Measurements from ENCODE around the gene S100A7A. TPM values are rescaled to one million over a fixed set of nuclear protein-coding genes. Genes with fewer than 3 reads are reported as not detected.

Gene S100A7A
- total RNA-seq (2014; rRNA removed; shearing (Covaris generic)) = not detected in 2 replicates

DNA sequence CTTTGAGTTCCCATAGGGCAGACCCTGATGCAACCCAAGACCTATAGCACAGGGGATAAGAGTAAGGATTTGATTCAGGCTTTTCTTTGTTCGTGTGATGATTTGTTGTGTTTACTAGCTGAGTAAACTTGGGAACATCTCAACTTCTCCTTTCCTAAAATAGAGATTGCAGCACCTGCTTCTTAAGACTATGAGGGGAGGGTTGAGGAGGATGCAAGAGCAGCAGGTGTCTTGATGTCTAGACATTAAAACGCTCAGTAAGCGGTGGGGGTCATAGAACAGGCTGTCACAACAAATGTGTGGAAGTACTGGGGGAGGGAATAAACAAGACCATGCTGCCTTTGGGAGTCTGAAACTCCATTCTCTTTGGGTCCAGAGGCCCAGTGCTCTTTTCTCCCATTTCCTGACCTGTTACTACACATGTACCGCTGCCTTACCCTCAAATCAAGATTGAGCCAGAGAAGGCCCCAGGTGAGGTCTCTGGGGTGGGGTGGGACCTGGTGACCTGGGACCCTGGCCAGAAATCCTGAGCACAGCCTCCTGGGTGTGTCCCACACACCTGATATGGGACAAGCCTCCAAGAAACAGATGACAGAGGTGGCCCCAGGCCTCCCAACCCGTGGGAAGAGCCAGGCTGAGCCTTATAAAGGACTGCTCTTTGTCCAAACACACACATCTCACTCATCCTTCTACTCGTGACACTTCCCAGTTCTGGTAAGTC lies at the start of gene S100A7A:
Gene S100A7A (plus strand): TSS at position 671 of the 721 bp plus-strand sequence. CDS start 1,563 bp downstream, outside the sequence.
- no peak for DNase-seq (ENCODE audit: low read depth)

DNA sequence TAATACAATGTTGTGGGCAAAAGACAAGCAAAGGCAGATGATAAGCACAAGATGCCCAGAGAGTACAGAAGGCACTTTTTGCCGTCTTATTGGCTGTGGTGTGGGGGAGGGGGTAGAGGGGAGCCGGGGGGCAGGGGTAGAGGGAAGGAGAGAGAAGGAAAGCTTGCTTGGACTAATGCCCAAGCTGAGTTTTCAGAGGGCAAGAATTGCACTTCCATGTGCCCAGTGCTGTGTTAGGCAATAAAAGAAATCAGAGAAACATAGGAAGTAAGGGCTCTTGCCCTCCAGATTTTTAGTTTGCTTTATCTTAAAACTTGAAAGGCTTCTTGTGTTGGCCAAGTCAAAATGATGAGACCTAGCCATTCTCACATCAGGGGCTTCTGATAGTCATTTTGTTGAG lies 49.2 kb upstream of the S100A7A start:
- DNase-seq (ENCODE audit: low read depth) = no peak

DNA sequence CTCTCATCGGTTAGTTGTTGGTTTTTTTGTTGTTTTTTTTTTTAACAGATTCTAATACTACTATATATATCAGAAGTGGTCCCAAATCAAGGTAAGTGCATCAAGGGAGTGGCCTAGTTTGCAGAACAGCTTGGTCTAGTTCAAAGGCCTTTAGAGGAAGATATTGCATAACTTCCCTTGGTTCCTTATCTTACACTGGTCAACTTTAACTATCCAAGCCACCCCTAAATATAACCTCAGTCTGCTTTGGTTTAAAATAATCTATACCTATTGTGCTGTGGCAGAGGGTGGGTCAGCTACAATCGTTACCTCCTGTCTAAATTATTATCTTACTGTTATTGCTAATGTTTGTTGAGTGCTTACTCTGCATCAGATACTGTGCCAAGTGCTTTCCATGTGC lies 47.8 kb upstream of the S100A7A start:
- no peak for DNase-seq (ENCODE audit: low read depth)

DNA sequence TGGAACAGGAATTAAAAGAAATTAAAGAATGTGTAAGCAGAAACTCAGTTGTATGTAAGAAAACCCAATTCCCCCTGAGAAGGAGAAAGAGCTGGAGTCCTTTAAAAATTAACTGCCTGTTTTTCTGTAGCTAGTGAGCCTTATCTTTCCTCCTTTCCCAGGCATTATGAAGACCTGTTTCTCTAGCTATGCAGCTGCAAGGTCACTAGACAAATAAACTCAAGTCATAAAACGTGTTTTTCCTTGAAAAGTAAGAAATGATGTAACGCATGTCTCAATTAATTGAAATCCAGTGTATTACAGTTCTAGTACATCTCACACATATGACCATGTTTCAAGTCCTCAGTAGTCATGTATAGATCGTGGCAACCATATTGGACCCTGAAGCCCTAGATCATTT lies 46.2 kb upstream of the S100A7A start:
- DNase-seq (ENCODE audit: low read depth) = no peak

DNA sequence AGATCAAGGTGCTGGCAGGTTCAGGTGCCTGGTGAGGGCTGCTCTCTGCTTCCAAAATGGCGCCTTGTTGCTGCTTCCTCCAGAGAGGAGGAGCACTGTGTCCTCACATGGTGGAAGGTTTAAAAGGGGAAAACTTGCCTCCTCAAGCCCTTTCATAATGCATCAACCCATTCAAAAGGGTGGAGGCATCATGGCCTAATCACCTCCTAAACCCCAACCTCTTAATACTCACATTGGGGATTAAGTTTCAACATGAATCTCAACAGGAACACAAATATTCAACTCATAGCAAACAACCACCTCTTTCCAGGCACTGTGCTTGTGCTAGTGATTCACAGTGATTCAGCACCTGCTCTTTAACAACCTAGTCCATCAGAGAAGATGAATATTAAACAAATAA lies 45.1 kb upstream of the S100A7A start:
- DNase-seq (ENCODE audit: low read depth) = no peak

DNA sequence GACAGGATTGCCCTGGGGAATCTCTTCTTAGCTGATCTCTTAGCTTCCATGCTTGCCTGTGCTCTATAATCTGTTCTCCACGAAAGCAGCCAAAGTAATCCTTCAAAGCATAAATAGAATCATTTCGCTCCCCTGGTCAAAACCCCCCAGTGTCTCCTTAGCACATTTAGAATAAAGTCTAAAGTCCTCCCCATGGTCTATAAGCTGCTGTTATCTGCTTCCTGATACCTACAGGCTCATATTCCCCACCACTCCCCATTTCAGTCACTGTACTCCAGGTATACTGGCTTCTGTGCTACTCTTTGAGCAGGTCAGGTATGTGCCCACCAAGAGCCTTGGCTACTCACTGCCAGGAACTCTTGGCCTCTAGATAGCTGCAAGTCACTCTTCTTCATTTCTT lies 43.7 kb upstream of the S100A7A start:
- no peak for DNase-seq (ENCODE audit: low read depth)

DNA sequence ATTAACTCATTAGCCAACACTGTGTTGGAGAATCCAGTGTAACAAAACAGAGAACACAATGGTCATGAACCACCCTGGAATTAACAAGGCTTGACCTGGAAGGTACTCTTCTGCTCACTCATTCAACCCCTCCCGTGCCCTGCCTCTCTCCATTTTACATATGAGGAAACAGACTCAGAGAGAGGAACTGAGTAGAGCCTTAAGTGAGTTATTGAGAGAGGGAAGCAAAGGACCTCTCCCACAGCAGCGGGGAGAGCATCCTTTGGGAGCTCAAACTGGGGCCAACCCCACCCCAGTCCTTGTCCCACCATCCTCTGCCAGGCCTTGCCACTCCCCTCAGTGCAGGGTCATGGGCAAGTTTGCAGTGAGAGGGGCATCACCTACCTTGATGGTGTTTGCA lies 42.2 kb upstream of the S100A7A start:
- DNase-seq (ENCODE audit: low read depth) = no peak

DNA sequence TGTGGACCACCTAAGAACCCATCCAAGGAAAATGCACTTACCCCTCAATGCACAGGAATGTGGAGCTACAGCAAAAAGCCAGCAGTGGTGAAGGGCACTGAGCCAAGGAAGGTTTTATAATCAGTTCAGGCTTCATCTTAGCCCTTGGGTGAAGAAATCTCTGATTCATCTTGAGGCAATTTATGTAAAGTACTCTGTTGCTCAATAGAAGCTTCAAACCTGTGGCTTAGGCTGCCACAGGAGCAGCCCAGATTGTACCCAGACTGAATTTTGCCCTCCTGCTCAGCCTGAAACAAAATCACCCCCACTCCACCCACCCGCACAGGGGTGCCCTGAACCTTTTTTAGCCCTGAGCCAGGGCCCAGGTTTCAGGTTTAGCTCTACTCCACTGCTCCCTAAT lies 40.8 kb upstream of the S100A7A start, which contains the start of gene S100A12:
Gene S100A12 (minus strand): TSS at position 111 of the 400 bp plus-strand sequence. CDS start 1,029 bp downstream, outside the sequence.
- DNase-seq (ENCODE audit: low read depth) = peak; percentile 83

DNA sequence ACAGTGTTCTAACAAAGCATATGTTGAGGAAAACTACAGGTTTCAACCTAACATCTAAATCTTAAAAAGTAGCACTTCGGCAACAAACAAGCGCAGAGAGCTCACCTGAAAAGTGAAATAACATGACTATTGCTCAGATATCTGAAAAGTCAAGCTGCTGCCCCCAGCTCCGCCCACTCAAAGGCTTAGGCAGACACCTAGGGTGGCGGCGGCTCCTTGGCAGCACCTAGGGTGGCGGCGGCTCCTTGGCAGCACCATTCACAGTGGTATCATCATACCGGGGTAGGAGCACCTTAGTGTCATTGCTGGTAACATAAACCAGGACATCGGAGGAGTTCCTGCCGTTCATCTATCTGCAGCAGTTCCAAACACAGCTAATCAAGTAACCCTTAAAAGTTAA lies 36.7 kb upstream of the S100A7A start:
- DNase-seq (ENCODE audit: low read depth) = no peak

DNA sequence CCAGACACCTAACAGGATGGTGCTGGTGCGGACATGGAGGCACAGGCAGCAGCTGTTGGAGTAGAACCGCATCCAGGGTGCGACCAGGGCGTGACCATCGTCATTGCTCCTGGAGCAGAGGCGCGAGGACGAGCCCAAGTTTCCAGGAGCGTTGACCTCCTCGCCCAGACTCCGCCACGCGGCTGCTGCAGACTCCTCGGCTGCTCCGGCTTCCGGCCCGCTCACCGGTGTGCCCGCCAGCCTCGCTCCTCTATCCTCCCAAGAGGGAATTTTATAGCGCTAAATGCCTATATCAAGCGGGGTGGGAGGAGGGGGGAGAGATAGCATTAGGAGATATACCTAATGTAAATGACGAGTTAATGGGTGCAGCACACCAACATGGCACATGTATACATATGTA lies 35.6 kb upstream of the S100A7A start:
- DNase-seq (ENCODE audit: low read depth) = no peak

DNA sequence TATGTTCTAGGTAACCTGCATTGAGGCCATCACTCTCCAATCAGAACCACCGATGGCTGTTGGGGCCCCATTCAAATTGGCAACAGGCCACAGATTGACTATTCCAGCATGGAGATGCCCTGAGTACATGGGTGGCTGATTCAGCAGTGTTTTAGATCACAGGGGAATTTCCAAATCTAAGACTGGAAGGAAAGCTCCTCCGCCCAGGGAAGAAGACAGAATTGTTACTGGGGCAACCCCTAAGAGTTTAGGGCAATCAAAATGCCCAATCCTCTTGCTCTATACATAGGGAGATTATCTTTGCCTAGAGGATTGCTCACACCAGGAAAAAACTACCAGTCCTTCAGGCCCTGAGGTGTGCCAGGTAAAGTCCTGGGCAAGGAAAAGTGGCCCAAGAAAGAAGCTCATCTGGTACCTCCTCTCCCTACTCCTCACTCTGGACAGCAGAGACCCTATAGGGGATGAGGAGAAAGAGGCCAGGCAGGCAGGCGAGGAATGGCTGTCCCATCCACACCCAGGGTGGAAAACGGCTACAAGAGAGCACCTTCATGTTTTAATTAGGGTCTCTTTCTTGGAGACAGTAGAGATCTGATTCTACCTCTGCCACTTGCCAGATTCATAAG lies 31.3 kb upstream of the S100A7A start:
- DNase-seq (ENCODE audit: low read depth) = no peak

DNA sequence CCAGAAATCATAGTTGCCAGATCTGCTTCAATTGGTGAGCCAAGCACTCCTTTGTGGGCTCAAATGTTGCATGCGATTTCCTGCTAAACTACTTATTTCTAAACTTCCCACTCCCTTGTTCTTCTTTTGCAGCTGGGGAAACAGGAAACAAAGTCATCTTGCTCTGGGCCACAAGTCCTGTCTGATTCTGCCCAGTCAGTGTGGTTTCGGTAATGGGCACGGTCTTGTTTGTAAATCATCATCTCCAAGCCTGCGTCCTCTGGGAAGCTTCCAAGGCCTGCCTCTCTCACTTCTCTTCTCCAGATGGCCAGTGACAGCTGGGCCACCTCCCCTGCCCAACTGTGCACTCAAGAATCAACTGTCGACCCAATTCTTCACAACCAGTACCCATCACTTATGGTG lies 29.8 kb upstream of the S100A7A start:
- peak; percentile 75 for DNase-seq (ENCODE audit: low read depth)

DNA sequence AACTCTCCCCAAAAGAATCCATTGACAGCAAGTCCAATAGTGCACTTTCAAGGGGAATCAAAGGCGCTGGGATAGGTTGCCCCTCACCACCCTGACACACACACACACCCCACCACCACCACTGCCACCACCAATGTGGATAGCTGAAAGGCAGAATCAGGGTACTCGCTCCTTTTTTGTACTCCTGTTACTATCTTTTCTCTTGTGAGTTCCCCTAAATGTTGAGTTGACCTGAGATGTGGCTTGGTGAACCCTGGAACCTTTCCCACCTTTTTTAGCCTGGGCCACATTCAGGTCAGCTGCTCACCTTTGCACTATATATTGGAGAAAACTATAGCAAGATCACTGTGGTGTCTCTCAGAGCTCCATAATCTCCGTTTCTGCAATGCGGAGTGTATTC lies 29.3 kb upstream of the S100A7A start:
- DNase-seq (ENCODE audit: low read depth) = no peak

DNA sequence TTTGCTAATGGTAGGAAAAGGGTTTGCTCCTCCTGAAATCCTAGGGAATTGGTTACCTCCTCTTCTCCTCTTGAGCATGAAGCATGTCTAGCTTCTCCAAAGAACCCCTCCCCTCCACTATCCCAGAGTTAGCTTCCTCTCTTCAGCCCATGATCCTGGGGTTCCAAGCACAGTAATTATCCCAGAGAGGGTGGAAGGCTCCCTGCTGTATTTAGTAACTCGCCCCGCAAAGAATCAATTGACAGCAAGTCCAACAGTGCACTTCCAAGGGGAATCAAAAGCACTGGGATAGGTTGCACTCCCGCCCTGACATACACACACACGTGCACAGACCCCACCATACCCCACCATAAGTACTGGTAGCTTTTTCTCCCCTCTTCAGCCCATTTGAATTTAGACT lies 28.5 kb upstream of the S100A7A start:
- no peak for DNase-seq (ENCODE audit: low read depth)

DNA sequence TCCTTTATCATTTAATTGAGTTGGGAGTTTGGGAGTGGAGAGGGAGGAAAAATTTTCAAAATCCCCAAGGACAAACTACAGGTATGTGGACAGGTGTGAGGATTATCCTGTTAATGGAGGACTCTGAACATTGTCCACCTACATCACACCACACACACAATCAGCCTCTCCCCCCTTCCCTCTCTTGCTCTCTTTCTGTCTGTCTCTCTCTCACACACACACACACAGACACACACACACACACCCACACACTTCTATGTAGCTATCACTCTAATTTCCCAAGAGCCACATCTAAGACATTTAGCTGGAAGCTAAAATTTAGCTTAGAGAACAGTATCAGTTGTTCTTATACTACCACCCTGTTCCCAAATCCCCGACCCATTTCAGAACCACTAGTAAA lies 26.9 kb upstream of the S100A7A start:
- no peak for DNase-seq (ENCODE audit: low read depth)

DNA sequence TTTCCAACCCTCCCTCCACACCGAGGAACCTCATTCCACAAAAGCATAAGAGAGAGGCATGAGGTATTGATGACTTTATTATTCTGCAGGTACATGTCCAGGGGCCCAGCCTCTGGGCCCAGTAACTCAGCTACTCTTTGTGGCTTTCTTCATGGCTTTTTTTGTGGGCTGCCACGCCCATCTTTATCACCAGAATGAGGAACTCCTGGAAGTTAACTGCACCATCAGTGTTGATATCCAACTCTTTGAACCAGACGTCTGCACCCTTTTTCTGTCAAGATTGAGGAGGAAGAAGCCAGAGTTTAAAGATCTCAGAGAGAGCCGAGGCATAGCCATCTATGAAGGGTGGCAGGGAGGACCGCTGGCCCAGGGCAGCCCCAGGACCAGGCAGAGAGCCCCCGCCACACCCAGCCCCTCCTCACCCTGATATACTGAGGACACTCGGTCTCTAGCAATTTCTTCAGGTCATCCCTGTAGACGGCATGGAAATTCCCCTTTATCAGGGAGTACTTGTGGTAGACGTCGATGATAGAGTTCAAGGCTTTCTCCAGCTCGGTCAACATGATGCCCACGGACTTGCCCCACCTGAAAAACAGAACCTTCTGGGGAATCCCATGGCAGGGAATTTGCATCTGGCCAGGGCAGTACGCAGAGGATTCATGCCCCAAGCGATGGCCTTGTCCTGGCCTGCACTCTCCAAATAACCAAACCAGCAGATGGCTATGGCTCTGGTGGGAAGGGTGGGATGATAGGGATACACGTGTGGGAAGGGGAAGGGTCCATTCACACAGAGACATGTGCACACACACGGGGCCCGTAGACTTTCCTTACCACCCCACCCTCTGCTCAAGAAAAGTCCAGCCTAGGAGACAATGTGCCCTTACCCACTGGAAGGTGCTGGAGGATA lies 26.1 kb upstream of the S100A7A start:
- DNase-seq (ENCODE audit: low read depth) = no peak

DNA sequence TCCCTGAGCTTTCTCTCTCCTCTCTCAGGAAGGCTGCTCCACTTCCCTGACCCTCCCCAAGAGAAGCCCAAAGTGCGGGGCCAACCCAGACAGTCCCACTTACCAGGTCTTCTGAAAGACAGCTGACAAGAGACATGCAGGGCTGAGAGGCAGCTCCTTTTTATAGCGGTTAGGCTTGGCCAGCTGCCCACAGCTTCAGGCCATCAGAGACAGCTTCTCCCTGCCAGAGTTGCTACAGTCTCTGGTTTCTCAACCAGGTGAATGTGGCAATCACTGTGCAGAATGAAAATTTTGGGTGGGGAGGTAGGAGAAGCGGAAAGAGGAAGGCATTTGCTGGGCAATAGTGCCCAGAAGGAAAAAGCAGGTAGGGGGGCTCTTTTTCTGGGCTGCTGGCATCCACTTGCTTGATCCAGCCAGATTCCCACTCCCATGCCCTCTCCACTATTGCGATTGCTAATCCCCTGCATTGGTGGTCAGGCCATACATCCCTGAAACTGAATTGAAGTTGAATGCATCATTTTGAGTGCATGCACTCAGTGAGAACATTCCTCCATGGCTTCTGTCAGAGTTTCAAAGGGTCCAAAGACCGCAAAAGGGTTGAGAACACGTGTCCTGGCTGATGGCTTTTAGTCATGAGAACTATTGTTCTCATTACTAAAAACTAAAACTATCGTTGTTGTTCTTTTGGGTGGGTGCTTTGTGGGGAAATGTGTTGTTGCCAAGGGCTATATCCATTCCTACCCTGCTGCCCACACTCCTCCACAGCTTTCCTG lies 25.2 kb upstream of the S100A7A start, which contains the start of gene S100A8:
Gene S100A8 (minus strand): TSS at position 136 of the 773 bp plus-strand sequence. CDS start 538 bp downstream, outside the sequence.
- peak; percentile 51 for DNase-seq (ENCODE audit: low read depth)

DNA sequence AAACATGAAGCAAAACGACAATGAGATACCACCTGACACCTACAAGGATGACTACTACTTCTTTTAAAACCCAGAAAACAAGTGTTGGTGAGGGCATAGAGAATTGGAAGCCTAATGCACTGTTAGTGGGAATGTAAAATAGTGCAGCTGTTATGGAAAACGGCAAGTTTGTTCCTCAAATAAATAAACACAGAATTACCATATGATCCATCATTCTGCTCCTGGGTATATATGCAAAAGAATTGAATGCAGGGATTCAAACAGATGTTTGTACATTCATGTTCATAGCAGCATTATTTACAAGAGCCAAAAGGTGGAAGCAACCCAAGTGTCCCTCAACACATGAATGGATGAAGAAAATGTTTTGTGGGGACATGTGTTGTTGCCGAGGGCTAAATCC lies 24.1 kb upstream of the S100A7A start:
- DNase-seq (ENCODE audit: low read depth) = peak; percentile 9

DNA sequence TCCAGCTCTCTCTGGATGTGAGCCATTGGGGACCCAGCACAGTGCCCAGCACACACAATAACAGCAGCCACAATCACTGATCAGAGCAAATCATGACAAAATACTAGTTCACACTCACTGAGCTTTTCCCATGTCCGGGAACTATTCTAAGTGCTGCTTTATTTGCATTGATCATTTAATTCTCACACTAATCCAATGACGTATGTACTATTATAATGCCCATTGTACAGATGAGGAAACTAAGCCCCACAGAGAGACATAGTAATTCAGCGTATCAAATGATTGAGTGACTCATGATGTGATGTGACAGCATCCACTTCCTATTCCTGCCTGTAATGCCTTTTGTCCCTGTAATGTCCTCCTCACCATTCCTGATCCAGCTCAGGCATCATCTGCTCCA lies 23.5 kb upstream of the S100A7A start:
- DNase-seq (ENCODE audit: low read depth) = no peak

DNA sequence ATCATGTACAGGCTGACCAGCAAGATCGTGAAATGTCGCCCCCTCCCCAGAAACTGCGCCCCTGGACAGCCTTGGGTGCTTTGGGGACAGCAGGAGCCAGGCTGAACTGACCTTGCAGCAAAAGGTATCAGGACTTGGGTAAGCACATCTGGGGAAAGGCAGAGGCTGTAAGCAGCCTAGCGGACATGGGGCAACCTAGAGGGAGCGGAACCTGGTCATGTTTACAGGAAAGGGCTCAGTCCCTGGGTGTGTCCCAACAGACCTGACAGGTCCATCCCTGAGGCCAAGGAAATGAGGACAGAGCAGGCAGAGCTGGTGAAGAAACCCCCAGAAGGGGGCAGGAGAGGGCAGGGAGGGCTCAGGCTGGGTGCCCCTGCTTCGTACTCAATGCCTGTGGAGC lies 22.4 kb upstream of the S100A7A start:
- no peak for DNase-seq (ENCODE audit: low read depth)

DNA sequence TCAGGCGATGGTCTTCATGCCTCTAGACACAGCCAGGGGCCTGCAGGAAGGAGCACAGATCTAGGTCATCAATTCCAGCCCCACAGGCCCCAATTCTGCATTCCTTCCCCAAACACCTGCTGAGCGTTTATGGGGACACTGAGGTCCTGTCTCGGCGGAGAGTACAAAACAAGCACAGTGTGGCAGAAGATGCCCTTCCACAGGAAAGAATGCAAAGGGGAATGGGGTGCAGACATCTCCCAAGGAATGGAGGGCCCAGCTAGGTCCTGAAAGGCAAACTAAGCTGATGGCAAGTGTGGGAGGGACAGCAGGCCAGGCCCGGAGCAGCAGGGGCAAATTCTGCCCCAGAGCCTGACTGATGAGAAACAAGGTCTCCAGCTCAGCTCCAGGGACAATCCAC lies 21.9 kb upstream of the S100A7A start:
- DNase-seq (ENCODE audit: low read depth) = no peak
